Fibroblast of peridontal ligament (primary cell): ENCODE results near the gene ERCC4.
"Not testable (repeated sequence)": the region's sequence is repeated elsewhere in the genome, so short reads cannot be mapped to it uniquely, and the experiment has no call there.

ENCODE experiments used
- DNase-seq: peaks from one replicate; pipeline ENCODE4 v3.0.0-alpha.2; 2010; ENCODE audit errors: extremely low read depth

Gene ERCC4

DNA sequence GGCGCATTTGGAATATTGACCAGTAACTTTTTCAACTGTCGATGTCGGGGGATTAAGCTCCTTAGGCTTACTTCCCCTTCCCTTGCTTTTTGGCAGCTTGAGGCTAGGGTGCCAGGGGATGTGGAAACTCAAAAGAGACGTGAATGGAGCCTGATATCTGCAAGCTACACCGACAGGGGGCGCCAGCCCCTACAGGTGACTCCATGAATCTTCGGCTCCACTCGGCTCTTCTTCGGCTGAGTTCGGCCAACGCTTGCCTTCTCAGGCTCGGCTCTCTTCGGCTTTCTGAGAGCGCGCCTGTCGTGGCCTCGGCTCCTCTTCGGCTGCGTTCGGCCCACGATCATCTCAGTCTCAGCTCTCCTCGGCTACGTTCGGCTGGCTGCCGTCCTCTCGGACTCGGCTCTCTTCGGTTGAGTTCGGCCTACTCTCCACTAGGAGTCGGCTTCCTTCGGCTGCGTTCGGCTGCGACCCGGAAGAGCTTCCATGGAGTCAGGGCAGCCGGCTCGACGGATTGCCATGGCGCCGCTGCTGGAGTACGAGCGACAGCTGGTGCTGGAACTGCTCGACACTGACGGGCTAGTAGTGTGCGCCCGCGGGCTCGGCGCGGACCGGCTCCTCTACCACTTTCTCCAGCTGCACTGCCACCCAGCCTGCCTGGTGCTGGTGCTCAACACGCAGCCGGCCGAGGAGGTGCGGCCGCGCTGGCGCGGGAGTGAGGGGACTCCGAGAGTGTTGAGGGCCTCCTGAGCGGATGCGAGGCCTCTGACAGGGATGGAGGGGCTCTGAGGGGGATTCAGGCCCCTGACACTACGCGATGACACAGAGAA lies at the start of gene ERCC4:
Gene ERCC4 (plus strand): TSS at position 472 of the 827 bp plus-strand sequence. CDS start 12 bp downstream, at position 484.
- DNase-seq, result peak; percentile 99

DNA sequence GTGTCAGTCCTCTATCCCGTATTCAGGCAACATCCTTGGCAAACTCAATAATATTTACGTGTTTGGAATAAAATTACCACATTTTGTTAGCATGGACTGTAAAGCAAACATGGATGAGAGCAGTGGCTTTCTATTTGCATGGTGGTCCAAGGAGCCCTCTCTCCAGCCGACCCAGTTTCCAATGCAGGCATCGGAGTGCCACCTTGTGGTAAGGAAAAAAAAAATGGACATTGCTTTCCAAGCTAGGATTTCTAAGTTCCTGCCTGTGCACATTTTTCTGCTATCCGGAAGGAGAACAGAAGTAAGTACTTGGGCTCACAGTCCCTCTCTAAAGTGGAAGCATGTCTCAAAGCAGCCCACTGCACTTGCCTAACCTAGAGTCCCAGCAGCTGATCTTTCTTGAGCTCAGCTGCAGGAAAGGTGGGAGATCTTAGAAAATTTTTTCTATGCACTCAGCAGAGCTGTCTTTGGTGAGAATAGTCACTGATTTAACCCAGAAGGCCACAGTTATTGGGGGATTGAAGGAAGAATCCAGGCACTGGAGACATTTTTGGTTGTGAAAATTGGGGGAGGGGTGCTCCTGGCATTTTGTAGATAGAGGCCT lies 46.0 kb upstream of the ERCC4 start:
- DNase-seq, result no peak

DNA sequence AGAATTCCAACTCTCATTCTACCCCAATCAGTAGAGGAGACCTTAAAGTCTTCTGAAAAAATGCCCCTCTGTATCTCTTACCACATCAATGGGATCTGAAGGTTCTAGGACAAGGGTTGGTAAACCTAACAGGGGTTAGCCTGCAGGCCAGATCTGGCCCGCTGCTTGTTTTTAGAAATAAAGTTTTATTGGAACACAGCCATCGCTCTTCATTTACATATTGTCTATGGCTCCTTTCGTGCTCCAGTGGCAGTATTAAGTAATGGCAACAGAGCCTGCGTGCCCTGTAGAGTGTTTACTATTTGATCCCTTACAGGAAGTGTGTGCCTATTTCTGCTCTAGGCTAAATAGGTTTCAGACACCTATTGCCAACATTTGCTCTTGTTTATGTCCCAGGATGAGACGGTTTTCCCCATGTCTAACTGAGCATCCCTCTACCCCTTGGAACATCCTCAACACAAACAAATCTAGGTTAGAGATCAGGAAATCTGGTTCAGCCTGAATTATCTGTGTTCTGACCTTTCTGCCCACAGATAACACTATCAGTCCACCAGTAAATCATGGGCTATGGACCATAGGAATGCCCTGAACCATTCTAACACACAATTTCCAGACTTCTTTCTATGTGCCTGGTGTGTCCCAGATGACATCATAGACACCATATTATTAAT lies 44.2 kb upstream of the ERCC4 start:
- DNase-seq, result no peak

DNA sequence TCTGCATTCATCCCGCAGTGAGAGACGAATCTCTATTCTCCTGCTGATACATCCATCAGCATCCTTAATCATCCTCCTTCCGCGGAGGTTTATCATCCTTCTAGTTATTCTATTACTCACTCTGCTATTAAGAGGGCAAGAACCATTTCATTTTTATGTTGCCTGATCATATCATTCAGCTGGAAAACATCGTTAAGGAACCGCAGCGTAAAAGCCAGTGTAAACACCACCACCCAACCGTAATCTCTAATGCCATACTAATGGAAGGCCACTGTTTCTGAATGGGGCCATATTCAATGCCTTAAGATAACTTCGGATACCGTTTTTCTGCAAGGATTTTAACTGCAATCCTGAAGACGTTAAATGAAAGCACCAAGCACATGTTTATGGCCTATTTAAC lies 36.7 kb upstream of the ERCC4 start:
- no peak for DNase-seq

DNA sequence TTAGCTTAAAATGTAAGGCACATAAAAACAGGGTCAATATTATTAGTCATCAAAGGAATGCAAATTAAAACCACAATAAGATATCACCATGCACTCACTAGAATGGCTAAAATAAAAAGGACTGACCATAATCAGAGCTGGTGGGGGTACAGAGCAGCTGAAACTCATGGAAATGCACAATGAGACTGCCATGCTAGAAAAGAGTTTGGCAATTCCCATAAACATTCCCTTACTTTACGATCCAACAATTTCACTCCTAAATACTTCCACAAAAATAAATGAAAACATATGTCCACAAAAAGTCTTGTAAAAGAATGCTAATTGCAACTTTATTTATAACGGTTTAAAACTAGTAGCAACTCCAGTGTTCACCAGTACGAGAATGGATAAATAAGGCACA lies 36.1 kb upstream of the ERCC4 start:
- peak; percentile 14 for DNase-seq

DNA sequence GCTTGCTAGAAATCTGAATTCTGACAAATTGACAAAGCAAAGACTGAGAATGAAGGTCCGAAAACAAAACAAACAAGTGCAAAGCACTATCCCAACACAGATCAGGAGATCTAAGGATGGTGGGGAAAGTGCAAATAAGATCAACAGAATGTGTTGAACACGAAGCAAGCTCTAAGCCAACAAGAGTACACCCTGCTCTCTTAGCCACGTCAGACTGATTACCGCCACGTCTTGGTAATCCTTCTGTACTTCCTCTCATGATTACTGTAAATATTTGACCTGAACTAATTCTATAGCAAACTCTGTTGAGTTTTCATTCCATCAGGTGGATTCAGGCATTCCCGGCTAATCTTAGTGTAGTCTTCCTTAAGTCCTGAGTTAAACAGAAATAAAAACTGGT lies 34.3 kb upstream of the ERCC4 start:
- DNase-seq, result no peak

DNA sequence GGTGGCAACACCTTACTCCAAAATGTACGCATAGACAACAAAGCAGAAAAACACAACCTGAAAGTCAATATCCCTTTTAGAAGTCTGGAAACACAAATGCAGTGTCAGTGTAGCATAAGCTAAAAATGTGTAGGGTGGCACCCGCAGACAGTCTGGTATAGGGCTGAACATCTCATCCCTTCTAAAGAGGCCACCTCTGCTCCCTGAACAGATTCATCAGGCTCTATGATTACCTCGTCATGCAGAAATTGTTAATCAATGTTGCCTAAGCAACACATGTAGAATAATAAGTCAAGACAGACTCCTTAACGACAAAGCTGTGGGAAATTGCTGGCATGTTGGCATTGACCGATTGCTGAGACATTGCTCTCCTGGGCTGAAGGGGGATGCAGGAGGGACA lies 33.3 kb upstream of the ERCC4 start:
- DNase-seq, result no peak

DNA sequence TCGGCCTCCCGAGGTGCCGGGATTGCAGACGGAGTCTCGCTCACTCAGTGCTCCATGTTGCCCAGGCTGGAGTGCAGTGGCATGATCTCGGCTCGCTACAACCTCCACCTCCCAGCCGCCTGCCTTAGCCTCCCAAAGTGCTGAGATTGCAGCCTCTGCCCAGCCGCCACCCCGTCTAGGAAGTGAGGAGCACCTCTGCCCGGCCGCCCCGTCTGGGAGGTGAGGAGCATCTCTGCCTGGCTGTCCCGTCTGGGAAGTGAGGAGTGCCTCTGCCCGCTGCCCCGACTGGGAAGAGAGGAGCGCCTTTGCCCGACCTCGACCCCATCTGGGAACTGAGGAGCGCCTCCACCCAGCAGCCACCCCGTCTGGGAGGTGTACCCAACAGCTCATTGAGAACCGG lies 30.6 kb upstream of the ERCC4 start:
- not testable (repeated sequence) for DNase-seq

DNA sequence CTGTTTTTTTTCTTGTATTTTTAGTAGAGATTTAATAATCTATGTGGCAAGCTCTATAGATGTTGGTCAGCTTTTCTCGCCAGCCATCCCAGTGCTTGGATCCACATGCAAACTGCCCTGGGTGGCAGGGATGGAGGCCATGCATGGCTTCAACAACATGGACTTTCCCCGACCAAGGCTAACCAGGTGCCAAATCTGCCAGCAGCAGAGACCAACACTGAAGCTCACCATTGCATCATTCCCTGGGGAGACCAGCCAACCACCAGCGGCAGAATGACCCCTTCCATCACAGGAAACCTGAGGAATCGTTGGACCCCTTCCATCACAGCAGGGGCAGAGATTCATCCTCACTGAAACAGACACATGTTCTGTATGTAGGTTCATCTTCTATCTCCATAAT lies 27.7 kb upstream of the ERCC4 start:
- DNase-seq, result no peak

DNA sequence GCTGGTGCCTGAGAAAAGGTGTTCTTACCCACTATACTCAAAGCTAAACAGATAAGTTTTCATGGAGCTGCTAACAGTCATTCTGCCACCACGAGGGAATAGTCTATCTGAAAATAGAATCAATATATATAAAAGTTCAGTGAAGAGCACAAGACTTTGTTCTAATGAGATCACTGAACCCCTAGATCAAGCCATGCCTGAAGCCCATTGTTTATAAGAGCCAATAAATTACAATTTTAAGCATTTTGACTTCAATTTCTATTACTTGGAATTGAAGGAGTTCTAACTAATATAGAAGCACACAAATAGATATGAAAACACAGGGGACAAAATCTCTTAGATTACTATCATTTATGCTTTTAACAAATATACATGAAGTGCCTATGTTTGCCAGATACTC lies 24.4 kb upstream of the ERCC4 start:
- DNase-seq, result no peak

DNA sequence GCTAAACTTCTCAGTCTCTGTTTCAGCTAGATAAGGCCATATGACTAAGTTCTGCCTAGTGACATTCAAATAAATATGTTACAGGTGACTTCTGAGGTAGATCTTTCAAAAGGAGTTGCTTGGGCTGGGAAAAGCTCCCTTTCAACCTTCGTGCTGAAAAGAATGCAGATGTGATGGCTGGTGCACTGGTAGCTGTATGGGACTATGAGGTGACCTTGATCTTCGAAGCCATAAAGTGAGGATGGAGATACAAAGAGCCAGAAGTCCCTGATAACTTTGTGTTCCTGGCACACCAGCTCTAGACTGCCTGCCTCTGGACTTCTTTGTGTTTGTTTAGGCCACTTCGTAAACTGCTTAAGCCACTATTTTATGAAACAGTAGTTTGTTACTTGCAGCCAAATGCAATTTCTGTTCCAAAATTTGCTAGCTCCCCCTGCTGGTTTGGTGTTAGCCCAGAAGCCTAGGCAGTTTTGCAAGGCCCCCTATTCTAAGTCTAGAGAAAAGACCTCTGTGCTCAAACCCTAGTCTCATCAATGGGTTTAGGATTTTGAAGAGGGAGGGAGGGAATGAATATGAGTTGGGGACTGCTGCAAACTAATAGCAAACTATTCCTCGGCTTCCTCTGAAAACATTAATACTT lies 23.3 kb upstream of the ERCC4 start:
- no peak for DNase-seq

DNA sequence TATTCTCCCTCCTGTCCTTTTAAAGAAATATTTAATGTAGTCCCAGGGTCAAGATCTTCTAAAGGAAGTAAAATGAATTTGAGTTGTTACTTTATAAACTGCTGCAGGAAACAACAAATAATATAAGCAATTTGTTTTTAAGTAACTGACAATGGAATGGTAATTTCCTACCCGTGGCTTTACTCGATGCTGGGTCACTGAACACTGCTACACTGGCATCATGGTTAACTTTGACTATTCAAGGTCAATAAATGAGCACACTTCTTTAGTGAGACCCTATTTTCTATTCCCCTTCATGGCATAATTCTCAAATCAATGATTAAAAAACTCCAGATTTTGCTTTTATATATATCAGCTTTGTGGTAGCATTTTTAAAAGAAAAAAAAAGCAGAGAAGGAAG lies 22.1 kb upstream of the ERCC4 start:
- DNase-seq, result no peak

DNA sequence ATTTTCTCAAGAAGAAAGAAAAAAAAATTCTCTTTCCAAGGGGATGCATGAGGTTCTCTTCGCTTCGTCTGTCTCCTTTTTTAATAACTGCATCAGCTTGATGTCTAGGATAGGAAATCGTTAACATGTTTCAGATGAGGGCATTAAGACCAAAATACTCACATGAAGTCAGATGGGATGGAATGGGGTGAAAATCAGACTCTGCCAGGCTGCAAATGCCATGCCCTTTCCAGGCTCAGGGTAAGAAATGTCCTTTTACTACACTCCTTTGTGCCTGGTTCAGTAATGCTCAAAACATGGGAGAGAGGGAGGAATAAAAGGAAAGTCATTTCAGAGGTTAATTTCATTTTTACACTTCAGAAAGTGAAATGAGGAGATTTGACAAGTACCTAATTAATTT lies 21.7 kb upstream of the ERCC4 start:
- DNase-seq, result no peak

DNA sequence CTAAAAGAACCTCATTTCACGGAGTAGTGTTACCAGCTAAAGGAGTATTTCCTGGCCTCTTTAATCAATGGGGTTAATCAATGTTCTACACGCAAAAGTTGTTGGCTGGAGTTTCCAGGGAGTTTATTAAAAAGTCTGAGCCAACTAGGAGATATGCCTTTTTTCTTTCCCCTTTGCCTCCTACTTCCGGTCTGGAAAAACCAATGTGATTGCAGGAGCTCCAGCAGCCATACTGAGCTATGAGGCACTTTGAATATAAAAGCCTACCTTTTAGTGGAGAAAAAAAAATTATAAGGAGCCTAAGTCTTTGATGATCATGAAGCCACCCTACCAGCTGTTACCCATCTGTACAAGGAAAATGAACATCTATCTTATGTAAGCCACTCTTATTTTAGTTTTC lies 17.9 kb upstream of the ERCC4 start:
- DNase-seq, result no peak

DNA sequence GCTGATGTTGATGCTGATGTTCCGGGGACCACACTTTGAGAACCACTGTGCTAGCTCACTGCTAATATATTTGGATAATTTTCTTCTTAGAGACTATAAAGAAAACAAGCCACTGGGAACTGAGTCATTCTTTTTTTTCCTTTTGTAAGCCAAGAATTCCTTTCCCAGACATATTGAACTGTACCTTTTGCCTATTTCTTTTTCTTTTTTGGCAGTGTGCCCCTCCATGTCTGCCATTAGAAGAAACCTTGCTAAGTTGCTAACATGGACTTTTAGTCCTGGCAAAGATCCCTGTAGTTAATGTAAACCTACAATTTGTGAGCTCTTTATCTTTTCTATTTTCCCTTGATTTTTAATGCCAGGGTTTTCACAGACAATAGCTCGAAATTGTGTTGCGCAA lies 17.3 kb upstream of the ERCC4 start:
- DNase-seq, result peak; percentile 36

DNA sequence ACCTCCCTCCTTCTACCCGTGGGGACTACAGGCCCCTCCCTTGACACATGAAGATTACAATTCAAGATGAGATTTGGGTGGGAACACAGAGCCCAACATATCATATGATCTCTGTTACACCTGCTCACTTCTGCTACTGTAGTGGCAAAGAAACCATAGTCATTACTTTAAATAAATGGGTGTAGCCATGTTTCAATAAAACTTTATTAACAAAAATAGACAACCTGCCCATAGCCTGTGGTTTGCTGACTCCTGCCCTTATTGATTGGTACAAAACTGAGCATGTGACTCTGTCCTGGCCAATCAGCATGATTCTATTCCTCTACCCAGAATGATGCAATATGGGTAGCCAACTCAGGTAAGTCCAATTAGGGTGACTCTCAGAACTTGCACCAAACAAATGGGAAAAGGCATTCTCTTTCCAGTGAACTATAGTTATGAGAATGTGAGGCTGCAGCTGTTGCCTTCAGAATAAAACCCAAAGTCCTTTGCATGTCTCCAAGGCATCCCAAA lies 15.7 kb upstream of the ERCC4 start:
- DNase-seq, result no peak

DNA sequence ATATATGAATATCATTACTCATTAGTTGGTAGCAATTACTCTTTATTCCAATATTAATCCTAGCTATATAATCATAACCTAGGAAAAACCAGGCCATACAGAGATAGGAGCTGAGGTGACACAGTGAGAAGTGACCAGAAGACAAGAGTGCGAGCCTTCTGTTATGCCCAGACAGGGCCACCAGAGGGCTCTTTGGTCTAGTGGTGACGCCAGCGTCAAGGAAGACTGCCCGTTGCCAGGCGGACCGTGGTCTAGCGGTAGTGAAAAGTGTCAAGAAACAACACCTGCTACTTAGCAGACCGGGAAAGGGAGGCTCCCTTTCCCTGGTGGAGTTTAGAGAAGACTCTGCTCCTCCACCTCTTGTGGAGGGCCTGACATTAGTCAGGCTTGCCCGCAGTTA lies 15.1 kb upstream of the ERCC4 start:
- not testable (repeated sequence) for DNase-seq

DNA sequence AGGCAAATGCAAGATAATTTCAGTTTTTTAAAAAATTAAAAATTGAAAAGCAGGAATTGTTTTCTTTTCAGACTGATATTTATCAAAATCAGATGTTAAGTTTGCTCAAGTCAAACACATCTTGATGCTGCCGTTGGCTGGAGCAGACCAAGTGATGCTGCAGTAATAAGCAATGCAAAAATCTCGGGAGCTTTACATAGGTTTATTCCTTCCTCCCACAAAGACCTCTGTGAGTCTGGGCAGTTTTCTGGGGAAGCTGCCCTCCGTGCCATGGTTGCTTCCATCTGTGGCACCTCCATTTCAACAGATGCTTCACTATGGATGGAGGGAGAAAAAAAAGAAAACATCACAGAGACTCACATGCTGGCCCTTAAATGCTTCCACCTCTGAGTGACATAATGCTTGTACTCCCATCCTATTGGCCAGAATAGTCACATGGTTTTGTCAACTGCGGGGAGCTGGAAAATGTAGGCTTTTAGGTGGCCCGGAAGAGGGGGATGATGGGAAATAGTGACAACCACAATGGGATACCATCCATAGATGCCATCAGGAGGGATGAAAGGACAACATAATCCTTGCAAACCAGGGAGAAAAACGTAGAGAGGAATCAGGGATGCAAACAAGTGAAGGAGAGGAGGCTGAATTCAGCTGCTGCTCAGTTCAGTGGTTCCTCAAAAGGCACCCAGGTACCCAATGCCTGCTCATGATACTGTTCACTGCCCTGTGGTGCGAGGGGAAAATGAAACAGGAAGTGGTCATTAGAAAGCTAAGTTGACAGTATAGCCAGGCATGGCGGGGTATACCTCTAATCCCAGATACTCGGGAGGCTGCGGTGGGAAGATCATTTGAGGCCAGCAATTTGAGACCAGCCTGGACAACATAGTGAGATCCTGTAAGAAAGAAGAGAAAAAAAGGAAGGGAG lies 13.5 kb upstream of the ERCC4 start:
- DNase-seq, result no peak

DNA sequence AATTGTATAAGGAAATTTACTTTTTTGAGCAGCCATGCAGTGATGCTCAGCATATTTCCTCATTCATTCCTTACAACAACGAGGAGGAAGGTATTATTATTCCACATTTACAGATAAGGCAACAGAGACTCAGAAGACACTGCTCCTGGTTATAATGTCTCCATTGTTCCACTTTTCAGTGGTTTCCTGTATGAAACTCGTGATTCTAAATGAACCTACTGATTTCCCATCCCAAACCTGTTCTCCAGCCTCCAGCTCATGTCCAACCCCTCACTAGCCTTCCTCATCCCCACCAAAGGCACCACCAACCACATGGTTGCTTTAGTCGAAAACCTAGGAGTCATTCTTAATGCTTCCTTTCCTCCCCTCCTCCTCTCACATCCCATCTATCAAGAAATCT lies 12.5 kb upstream of the ERCC4 start:
- no peak for DNase-seq

DNA sequence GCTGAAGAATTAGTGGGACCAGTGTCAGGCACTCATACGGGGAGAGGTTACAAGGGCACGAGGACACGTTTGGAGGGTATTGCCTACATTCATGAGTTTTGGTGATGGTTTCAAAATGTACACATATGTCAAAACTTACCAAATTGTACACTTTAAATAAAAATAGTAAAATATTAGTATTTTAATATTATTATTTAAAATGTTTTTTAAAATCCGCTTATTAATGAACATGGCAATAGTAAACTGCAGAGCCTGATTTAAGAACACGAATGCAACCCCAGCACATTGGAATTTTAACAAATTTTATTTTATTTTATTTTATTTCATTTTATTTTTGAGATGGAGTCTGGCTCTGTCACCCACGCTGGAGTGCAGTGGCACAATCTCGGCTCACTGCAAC lies 10.9 kb upstream of the ERCC4 start:
- DNase-seq, result no peak

DNA sequence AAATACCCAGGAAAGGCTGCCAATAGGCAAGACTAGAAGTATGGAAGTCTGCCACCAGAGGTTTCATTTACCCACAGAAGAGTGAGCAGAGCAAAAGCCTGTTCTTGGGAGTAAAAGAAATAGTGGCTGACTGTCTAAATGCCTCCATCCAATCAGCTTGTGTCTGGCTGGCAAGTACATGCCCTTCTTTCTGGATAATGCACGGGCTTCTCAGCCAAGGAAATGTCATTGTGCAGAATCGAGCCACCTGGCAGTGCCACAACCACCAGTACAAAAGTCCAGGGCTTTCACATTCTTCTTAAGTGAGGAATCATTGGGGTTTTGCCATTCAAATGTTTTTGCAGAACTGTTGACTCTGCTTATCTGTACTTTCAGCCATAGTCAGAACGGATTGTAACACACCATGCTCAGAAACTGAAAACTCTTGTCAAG lies 10.1 kb upstream of the ERCC4 start:
- DNase-seq, result peak; percentile 75
